Measurements from ENCODE around the gene COL4A6. TPM values are rescaled to one million over a fixed set of nuclear protein-coding genes. Genes with fewer than 3 reads are reported as not detected.

The COL4A6 gene
- total and polyA plus RNA-seq, 10 of the 15 experiments (the other 5 are each of a cell fraction or from before 2014, with no cell fraction given) = 0.02 to 0.56 (median 0.05) TPM; not detected in 3

DNA sequence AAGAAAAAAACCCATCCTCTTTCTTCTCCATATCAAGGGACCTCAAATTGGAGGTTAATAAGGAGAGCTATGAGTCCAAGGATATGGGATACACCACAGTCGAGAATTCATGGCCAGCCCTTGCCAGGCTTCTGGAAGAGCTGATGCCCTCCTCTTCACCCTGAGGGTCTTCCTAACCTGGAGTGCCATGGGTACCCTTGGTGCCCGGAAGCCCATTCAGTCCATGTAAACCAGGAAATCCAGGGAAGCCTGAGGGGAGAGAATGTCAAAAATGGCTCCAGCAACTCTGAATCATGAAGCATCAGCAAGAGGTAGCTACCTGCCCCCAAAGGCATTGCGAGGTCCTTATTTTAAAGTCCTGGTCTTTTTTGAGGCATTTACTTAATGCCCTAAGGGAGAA, 268.5 kb downstream of the COL4A6 start:
- no TSS peak for BruUV-seq (replicated peaks)
- WGBS (ENCODE audit: insufficient coverage, insufficient replicate concordance, low lambda C conversion rate, missing lambda C conversion rate) = 12% methylated on average over 3 of the region's 3 CpGs
- Histone ChIP-seq H4K20me1 (ENCODE audit: control insufficient read depth, insufficient read depth) (no peaks in the 10 kb centered on the region), H3K79me2 (ENCODE audit: control insufficient read depth, insufficient read depth, low read length) (no peaks in the 10 kb centered on the region), H3K27ac (ENCODE audit: control insufficient read depth, insufficient read depth) (no peak overlapping the region), H3K4me2 (ENCODE audit: control insufficient read depth, insufficient read depth) (no peak overlapping the region), H3K9ac (ENCODE audit: control insufficient read depth, insufficient read depth, low read length) (no peak overlapping the region), H2AFZ (ENCODE audit: control insufficient read depth, low read depth, low read length) (no peak overlapping the region), H3K4me3 (no peak overlapping the region), H3K36me3 (ENCODE audit: control insufficient read depth in 2 of 2, insufficient read depth in 2 of 2, low read length in 1 of 2) (no peaks in the 10 kb centered on the region), H3K4me1 (ENCODE audit: control insufficient read depth, insufficient read depth, low read length) (no peaks in the 10 kb centered on the region), H3K27me3 (replicated peaks in 1 of 2; ENCODE audit: control insufficient read depth in 2 of 2, insufficient read depth in 2 of 2, low read length in 1 of 2) (no peaks in the 10 kb centered on the region), H3K9me3 (replicated peaks; ENCODE audit: control insufficient read depth, insufficient read depth, low read length) (no peaks in the 10 kb centered on the region)
- CTCF ChIA-PET = no interaction called here
- FAIRE-seq = no peak
- POLR2A ChIA-PET = no interaction called here
- RAD21 ChIA-PET (ENCODE audit: unreplicated experiment) = no interaction called here
- intact Hi-C loops (cut with micrococcal nuclease; ENCODE audit: unreplicated experiment) (no loop called here), in situ Hi-C loops (cut with MboI) (no loop called here)
- no peak for ATAC-seq
- DNase-seq (ENCODE audit: low read depth, low spot score) = no peak
- SMC1A ChIA-PET (ENCODE audit: uncharacterized antibody, unreplicated experiment) = no interaction called here
- TF ChIP-seq SIX5 (IDR thresholded peaks at IDR 0.05; ENCODE audit: low read depth, low read length, severe bottlenecking) (no peak), ESRRA (IDR thresholded peaks at IDR 0.05; ENCODE audit: low read length) (no peak), TCF12 (IDR thresholded peaks at IDR 0.05; ENCODE audit: low read depth, low read length) (no peak), PAX8 (IDR thresholded peaks at IDR 0.05) (no peak), ZBED1 (IDR thresholded peaks at IDR 0.05; ENCODE audit: borderline replicate concordance) (no peak), GATAD2B (conservative IDR thresholded peaks at IDR 0.05; ENCODE audit: low read depth) (no peak), ATF7 (IDR thresholded peaks at IDR 0.05; ENCODE audit: low read depth) (no peak), TARDBP (IDR thresholded peaks at IDR 0.05; ENCODE audit: borderline replicate concordance) (no peak), NFYB (IDR thresholded peaks at IDR 0.05; ENCODE audit: insufficient read depth, low read depth, low read length) (no peak), LARP7 (IDR thresholded peaks at IDR 0.05) (no peak), FOXK2 (IDR thresholded peaks at IDR 0.05) (no peak), NFYA (IDR thresholded peaks at IDR 0.05; ENCODE audit: borderline replicate concordance, low read depth, low read length) (no peak)
- TF ChIP-seq, protein P1, sequence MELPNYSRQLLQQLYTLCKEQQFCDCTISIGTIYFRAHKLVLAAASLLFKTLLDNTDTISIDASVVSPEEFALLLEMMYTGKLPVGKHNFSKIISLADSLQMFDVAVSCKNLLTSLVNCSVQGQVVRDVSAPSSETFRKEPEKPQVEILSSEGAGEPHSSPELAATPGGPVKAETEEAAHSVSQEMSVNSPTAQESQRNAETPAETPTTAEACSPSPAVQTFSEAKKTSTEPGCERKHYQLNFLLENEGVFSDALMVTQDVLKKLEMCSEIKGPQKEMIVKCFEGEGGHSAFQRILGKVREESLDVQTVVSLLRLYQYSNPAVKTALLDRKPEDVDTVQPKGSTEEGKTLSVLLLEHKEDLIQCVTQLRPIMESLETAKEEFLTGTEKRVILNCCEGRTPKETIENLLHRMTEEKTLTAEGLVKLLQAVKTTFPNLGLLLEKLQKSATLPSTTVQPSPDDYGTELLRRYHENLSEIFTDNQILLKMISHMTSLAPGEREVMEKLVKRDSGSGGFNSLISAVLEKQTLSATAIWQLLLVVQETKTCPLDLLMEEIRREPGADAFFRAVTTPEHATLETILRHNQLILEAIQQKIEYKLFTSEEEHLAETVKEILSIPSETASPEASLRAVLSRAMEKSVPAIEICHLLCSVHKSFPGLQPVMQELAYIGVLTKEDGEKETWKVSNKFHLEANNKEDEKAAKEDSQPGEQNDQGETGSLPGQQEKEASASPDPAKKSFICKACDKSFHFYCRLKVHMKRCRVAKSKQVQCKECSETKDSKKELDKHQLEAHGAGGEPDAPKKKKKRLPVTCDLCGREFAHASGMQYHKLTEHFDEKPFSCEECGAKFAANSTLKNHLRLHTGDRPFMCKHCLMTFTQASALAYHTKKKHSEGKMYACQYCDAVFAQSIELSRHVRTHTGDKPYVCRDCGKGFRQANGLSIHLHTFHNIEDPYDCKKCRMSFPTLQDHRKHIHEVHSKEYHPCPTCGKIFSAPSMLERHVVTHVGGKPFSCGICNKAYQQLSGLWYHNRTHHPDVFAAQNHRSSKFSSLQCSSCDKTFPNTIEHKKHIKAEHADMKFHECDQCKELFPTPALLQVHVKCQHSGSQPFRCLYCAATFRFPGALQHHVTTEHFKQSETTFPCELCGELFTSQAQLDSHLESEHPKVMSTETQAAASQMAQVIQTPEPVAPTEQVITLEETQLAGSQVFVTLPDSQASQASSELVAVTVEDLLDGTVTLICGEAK (IDR thresholded peaks at IDR 0.05; ENCODE audit: borderline replicate concordance) = no peak
- TF ChIP-seq, protein P2, sequence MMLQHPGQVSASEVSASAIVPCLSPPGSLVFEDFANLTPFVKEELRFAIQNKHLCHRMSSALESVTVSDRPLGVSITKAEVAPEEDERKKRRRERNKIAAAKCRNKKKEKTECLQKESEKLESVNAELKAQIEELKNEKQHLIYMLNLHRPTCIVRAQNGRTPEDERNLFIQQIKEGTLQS (IDR thresholded peaks at IDR 0.05; ENCODE audit: borderline replicate concordance, extremely low read depth, low read depth, low read length) = no peak
- TF ChIP-seq, protein P3, sequence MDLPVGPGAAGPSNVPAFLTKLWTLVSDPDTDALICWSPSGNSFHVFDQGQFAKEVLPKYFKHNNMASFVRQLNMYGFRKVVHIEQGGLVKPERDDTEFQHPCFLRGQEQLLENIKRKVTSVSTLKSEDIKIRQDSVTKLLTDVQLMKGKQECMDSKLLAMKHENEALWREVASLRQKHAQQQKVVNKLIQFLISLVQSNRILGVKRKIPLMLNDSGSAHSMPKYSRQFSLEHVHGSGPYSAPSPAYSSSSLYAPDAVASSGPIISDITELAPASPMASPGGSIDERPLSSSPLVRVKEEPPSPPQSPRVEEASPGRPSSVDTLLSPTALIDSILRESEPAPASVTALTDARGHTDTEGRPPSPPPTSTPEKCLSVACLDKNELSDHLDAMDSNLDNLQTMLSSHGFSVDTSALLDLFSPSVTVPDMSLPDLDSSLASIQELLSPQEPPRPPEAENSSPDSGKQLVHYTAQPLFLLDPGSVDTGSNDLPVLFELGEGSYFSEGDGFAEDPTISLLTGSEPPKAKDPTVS (IDR thresholded peaks at IDR 0.05; ENCODE audit: low read depth, low read length) = no peak
- TF ChIP-seq, protein P4, sequence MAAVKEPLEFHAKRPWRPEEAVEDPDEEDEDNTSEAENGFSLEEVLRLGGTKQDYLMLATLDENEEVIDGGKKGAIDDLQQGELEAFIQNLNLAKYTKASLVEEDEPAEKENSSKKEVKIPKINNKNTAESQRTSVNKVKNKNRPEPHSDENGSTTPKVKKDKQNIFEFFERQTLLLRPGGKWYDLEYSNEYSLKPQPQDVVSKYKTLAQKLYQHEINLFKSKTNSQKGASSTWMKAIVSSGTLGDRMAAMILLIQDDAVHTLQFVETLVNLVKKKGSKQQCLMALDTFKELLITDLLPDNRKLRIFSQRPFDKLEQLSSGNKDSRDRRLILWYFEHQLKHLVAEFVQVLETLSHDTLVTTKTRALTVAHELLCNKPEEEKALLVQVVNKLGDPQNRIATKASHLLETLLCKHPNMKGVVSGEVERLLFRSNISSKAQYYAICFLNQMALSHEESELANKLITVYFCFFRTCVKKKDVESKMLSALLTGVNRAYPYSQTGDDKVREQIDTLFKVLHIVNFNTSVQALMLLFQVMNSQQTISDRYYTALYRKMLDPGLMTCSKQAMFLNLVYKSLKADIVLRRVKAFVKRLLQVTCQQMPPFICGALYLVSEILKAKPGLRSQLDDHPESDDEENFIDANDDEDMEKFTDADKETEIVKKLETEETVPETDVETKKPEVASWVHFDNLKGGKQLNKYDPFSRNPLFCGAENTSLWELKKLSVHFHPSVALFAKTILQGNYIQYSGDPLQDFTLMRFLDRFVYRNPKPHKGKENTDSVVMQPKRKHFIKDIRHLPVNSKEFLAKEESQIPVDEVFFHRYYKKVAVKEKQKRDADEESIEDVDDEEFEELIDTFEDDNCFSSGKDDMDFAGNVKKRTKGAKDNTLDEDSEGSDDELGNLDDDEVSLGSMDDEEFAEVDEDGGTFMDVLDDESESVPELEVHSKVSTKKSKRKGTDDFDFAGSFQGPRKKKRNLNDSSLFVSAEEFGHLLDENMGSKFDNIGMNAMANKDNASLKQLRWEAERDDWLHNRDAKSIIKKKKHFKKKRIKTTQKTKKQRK (IDR thresholded peaks at IDR 0.05; ENCODE audit: low read depth, low read length) = no peak
